ENCODE results near the gene KLHDC9. TPM values are rescaled to one million over a fixed set of nuclear protein-coding genes. Genes with fewer than 3 reads are reported as not detected.
A peak's percentile ranks its signal among the peaks of the same experiment; 100 is the strongest.

The KLHDC9 gene
- total RNA-seq, 2 donors from 2014 or later, result 5.7 to 7.1 TPM

GRCh38 chr1:161081519-161081918 lies 16.6 kb upstream of the KLHDC9 start:
- Mint-ChIP-seq H3K27ac (no peak overlapping the region), H3K9me3 (no peaks in the 10 kb centered on the region), H3K4me3 (no peak overlapping the region), H3K27me3 (ENCODE audit: low read depth) (no peaks in the 10 kb centered on the region), H3K36me3 (ENCODE audit: insufficient read depth in 2 of 2) (no peaks in the 10 kb centered on the region), H3K4me1 (ENCODE audit: low read depth) (peaks cover 5% of the 10 kb centered on the region)
- DNase-seq (no peak), ATAC-seq (replicated peaks in 1 of 2) (no peak)

- no peak for ATAC-seq (replicated peaks in 1 of 2)
- no peak for DNase-seq
- Mint-ChIP-seq H3K27me3 (ENCODE audit: low read depth) (no peaks in the 10 kb centered on the region), H3K9me3 (no peaks in the 10 kb centered on the region), H3K4me3 (no peak overlapping the region), H3K27ac (no peak overlapping the region), H3K36me3 (ENCODE audit: insufficient read depth in 2 of 2) (no peaks in the 10 kb centered on the region), H3K4me1 (ENCODE audit: low read depth) (peaks cover 7% of the 10 kb centered on the region)
These were observed 15.7 kb upstream of the KLHDC9 start for GRCh38 chr1:161082483-161082882.

GRCh38 chr1:161082996-161083747 lies 15.0 kb upstream of the KLHDC9 start:
- H3K27me3 Mint-ChIP-seq (ENCODE audit: low read depth), result no peaks in the 10 kb centered on the region
- peaks cover 13% of the 10 kb centered on the region for H3K4me1 Mint-ChIP-seq (ENCODE audit: low read depth)
- no peak overlapping the region for H3K27ac Mint-ChIP-seq
- no peaks in the 10 kb centered on the region for H3K9me3 Mint-ChIP-seq
- no peak overlapping the region for H3K4me3 Mint-ChIP-seq
- no peaks in the 10 kb centered on the region for H3K36me3 Mint-ChIP-seq (ENCODE audit: insufficient read depth in 2 of 2)
- peak in 1 of 2 donors; percentile 23 for DNase-seq
- ATAC-seq (replicated peaks in 1 of 2), result peak; percentile 36 to 61

- Mint-ChIP-seq H3K4me1 (ENCODE audit: low read depth) (peaks cover 17% of the 10 kb centered on the region), H3K4me3 (no peak overlapping the region), H3K27ac (no peak overlapping the region), H3K36me3 (ENCODE audit: insufficient read depth in 2 of 2) (no peaks in the 10 kb centered on the region), H3K9me3 (no peaks in the 10 kb centered on the region), H3K27me3 (ENCODE audit: low read depth) (no peaks in the 10 kb centered on the region)
- ATAC-seq (replicated peaks in 1 of 2) (no peak), DNase-seq (no peak)
These were observed 14.2 kb upstream of the KLHDC9 start for GRCh38 chr1:161083748-161084596.

GRCh38 chr1:161084597-161084988 lies 13.6 kb upstream of the KLHDC9 start:
- Mint-ChIP-seq H3K27me3 (ENCODE audit: low read depth) (no peaks in the 10 kb centered on the region), H3K9me3 (no peaks in the 10 kb centered on the region), H3K4me1 (ENCODE audit: low read depth) (peaks cover 20% of the 10 kb centered on the region), H3K27ac (no peak overlapping the region), H3K4me3 (no peak overlapping the region), H3K36me3 (ENCODE audit: insufficient read depth in 2 of 2) (no peaks in the 10 kb centered on the region)
- DNase-seq, result no peak
- no peak for ATAC-seq (replicated peaks in 1 of 2)

GRCh38 chr1:161085165-161085564 lies 13.0 kb upstream of the KLHDC9 start:
- no peaks in the 10 kb centered on the region for H3K36me3 Mint-ChIP-seq (ENCODE audit: insufficient read depth in 2 of 2)
- no peak for DNase-seq
- H3K4me1 Mint-ChIP-seq (ENCODE audit: low read depth), result peaks cover 22% of the 10 kb centered on the region
- no peaks in the 10 kb centered on the region for H3K27me3 Mint-ChIP-seq (ENCODE audit: low read depth)
- ATAC-seq (replicated peaks in 1 of 2), result no peak
- no peak overlapping the region for H3K4me3 Mint-ChIP-seq
- no peaks in the 10 kb centered on the region for H3K9me3 Mint-ChIP-seq
- no peak overlapping the region for H3K27ac Mint-ChIP-seq

- no peaks in the 10 kb centered on the region for H3K9me3 Mint-ChIP-seq
- H3K36me3 Mint-ChIP-seq (ENCODE audit: insufficient read depth in 2 of 2), result no peaks in the 10 kb centered on the region
- no peak overlapping the region for H3K27ac Mint-ChIP-seq
- no peak overlapping the region for H3K4me3 Mint-ChIP-seq
- DNase-seq, result no peak
- ATAC-seq (replicated peaks in 1 of 2), result no peak
- H3K4me1 Mint-ChIP-seq (ENCODE audit: low read depth), result peaks cover 34% of the 10 kb centered on the region
- no peaks in the 10 kb centered on the region for H3K27me3 Mint-ChIP-seq (ENCODE audit: low read depth)
These were observed 11.7 kb upstream of the KLHDC9 start for GRCh38 chr1:161086457-161086856.

GRCh38 chr1:161088587-161089110 lies 9.5 kb upstream of the KLHDC9 start:
- ATAC-seq (replicated peaks in 1 of 2), result no peak
- Mint-ChIP-seq H3K27me3 (ENCODE audit: low read depth) (no peaks in the 10 kb centered on the region), H3K9me3 (no peaks in the 10 kb centered on the region), H3K4me1 (ENCODE audit: low read depth) (peaks cover 56% of the 10 kb centered on the region), H3K4me3 (no peak overlapping the region), H3K27ac (no peak overlapping the region), H3K36me3 (ENCODE audit: insufficient read depth in 2 of 2) (no peaks in the 10 kb centered on the region)
- no peak for DNase-seq

- no peak within 1 kb of the TSS for H3K4me3 Mint-ChIP-seq
- H3K36me3 Mint-ChIP-seq (ENCODE audit: insufficient read depth in 2 of 2), result no peaks in the 10 kb centered on the region
- DNase-seq (no peak), ATAC-seq (replicated peaks in 1 of 2) (no peak)
- H3K27me3 Mint-ChIP-seq (ENCODE audit: low read depth), result no peaks in the 10 kb centered on the region
- H3K4me1 Mint-ChIP-seq (ENCODE audit: low read depth), result peaks cover 61% of the 10 kb centered on the region
- H3K27ac Mint-ChIP-seq, result no peak within 1 kb of the TSS
- no peaks in the 10 kb centered on the region for H3K9me3 Mint-ChIP-seq
These were observed 8.8 kb upstream of the KLHDC9 start, which contains the start of gene NECTIN4 for GRCh38 chr1:161089251-161089924. TSS of gene NECTIN4 (minus strand) at chr1:161089558. CDS start at chr1:161089296, 262 bp downstream.

- Mint-ChIP-seq H3K27me3 (ENCODE audit: low read depth) (no peaks in the 10 kb centered on the region), H3K27ac (no peak overlapping the region), H3K9me3 (no peaks in the 10 kb centered on the region), H3K36me3 (ENCODE audit: insufficient read depth in 2 of 2) (no peaks in the 10 kb centered on the region), H3K4me1 (ENCODE audit: low read depth) (peaks cover 64% of the 10 kb centered on the region), H3K4me3 (no peak overlapping the region)
- ATAC-seq (replicated peaks in 1 of 2), result no peak
- no peak for DNase-seq
These were observed 8.2 kb upstream of the KLHDC9 start for GRCh38 chr1:161089938-161090337.

GRCh38 chr1:161090617-161091016 lies 7.5 kb upstream of the KLHDC9 start:
- Mint-ChIP-seq H3K4me3 (no peak overlapping the region), H3K4me1 (ENCODE audit: low read depth) (peaks cover 65% of the 10 kb centered on the region), H3K27ac (no peak overlapping the region), H3K36me3 (ENCODE audit: insufficient read depth in 2 of 2) (no peaks in the 10 kb centered on the region), H3K27me3 (ENCODE audit: low read depth) (no peaks in the 10 kb centered on the region), H3K9me3 (no peaks in the 10 kb centered on the region)
- DNase-seq (no peak), ATAC-seq (replicated peaks in 1 of 2) (peak in 1 of 2 donors; percentile 41)

- H3K27ac Mint-ChIP-seq, result no peak overlapping the region
- H3K27me3 Mint-ChIP-seq (ENCODE audit: low read depth), result no peaks in the 10 kb centered on the region
- no peaks in the 10 kb centered on the region for H3K9me3 Mint-ChIP-seq
- ATAC-seq (replicated peaks in 1 of 2) (no peak), DNase-seq (no peak)
- H3K36me3 Mint-ChIP-seq (ENCODE audit: insufficient read depth in 2 of 2), result no peaks in the 10 kb centered on the region
- no peak overlapping the region for H3K4me3 Mint-ChIP-seq
- peaks cover 67% of the 10 kb centered on the region for H3K4me1 Mint-ChIP-seq (ENCODE audit: low read depth)
These were observed 7.1 kb upstream of the KLHDC9 start for GRCh38 chr1:161091093-161091492.

All from activated T-cell treated with anti-CD3 and anti-CD28 coated beads, Interleukin-2, amount 50 U/mL, for 72 hours (primary cell).